CD4-positive, alpha-beta T cell treated with Interleukin-2 at 100 ng/mL for 4 hours (primary cell): ENCODE data around the gene MYO15B.
A peak's percentile ranks its signal among the peaks of the same experiment; 100 is the strongest.
"Not testable (repeated sequence)": the region's sequence is repeated elsewhere in the genome, so short reads cannot be mapped to it uniquely, and the experiment has no call there.

Source experiments
- DNase-seq: peaks from one replicate; pipeline ENCODE4 v3.0.0-alpha.2; 2020; ENCODE audit warnings: low spot score

MYO15B gene

GRCh38 chr17:75624714-75625345 is 37.2 kb downstream of the MYO15B start:
- no peak for DNase-seq

GRCh38 chr17:75625813-75626486 is 38.4 kb downstream of the MYO15B start:
- DNase-seq: no peak

- no peak for DNase-seq
Measured at GRCh38 chr17:75626496-75627038, 39.0 kb downstream of the MYO15B start.

- DNase-seq: no peak
Measured at GRCh38 chr17:75627094-75627493, 39.5 kb downstream of the MYO15B start.

GRCh38 chr17:75628425-75628824 is 40.8 kb downstream of the MYO15B start:
- no peak for DNase-seq

GRCh38 chr17:75629157-75629556 is 41.6 kb downstream of the MYO15B start:
- DNase-seq: no peak

- DNase-seq: no peak
Measured at GRCh38 chr17:75630071-75630917, 42.7 kb downstream of the MYO15B start.

GRCh38 chr17:75631353-75631752 is 43.8 kb downstream of the MYO15B start:
- DNase-seq: no peak

GRCh38 chr17:75632428-75632827 is 44.8 kb downstream of the MYO15B start:
- no peak for DNase-seq

- DNase-seq: peak; percentile 82
Measured at GRCh38 chr17:75632863-75633485, 45.4 kb downstream of the MYO15B start, which contains the start of gene SMIM5. SMIM5 (plus strand) TSS chr17:75633434; CDS start chr17:75640202, 6,768 bp downstream.

GRCh38 chr17:75633486-75634375 is 46.1 kb downstream of the MYO15B start:
- DNase-seq: peak; percentile 51

- no peak for DNase-seq
Measured at GRCh38 chr17:75634376-75634740, 46.8 kb downstream of the MYO15B start.

GRCh38 chr17:75634754-75635609 is 47.4 kb downstream of the MYO15B start:
- DNase-seq: no peak

- no peak for DNase-seq
Measured at GRCh38 chr17:75635610-75636202, 48.1 kb downstream of the MYO15B start.

- no peak for DNase-seq
Measured at GRCh38 chr17:75636381-75637142, 49.0 kb downstream of the MYO15B start.

GRCh38 chr17:75637143-75637538 is 49.5 kb downstream of the MYO15B start:
- no peak for DNase-seq

- no peak for DNase-seq
Measured at GRCh38 chr17:75637551-75637950, 50.0 kb downstream of the MYO15B start.

GRCh38 chr17:75638039-75638438 is 50.4 kb downstream of the MYO15B start:
- not testable (repeated sequence) for DNase-seq

- no peak for DNase-seq
Measured at GRCh38 chr17:75638893-75639292, 51.3 kb downstream of the MYO15B start.
